Peyer's patch (tissue), 4 donors: ENCODE results near the gene CHN2. TPM values are rescaled to one million over a fixed set of nuclear protein-coding genes. Genes with fewer than 3 reads are reported as not detected.

ENCODE experiments used
- DNase-seq, 3 donors: peaks; one replicate each; pipeline ENCODE4 v3.0.0-alpha.2; 2017 to 2019
- H3K27ac ChIP-seq, 4 donors: fragments of 200-600 bp; sonication (generic); one replicate each; pipeline ENCODE4 v1.5.1; 2016 to 2019
- H3K27me3 ChIP-seq, 2 donors: fragments of 200-600 bp; sonication (generic); one replicate each; pipeline ENCODE4 v1.5.1; 2019
- H3K36me3 ChIP-seq, 3 donors: fragments of 200-600 bp; sonication (generic); one replicate each; pipeline ENCODE4 v1.5.1; 2016 to 2019
- H3K4me1 ChIP-seq, 4 donors: fragments of 200-600 bp; sonication (generic); one replicate each; pipeline ENCODE4 v1.5.1; 2016 to 2019
- H3K4me3 ChIP-seq, 4 donors: fragments of 200-600 bp; sonication (generic); 1 replicate in 3 of 4; 2 replicates in 1 of 4; pipeline ENCODE4 v1.5.1; 2016 to 2019; ENCODE audit warnings: mild to moderate bottlenecking in 1 of 4
- H3K9me3 ChIP-seq, 4 donors: fragments of 200-600 bp; sonication (generic); one replicate each; pipeline ENCODE4 v1.5.1; 2016 to 2019; ENCODE audit warnings: mild to moderate bottlenecking in 1 of 4
- CTCF ChIP-seq, 6 experiments: fragments of 450-650 bp in 4 of 6; fragments of 200-600 bp in 2 of 6; sonication (generic) in 1 of 6; IDR thresholded peaks; one replicate each; pipeline ENCODE4 v1.5.1; 2017 to 2019; ENCODE audit warnings: antibody characterized with exemption in 6 of 6, mild to moderate bottlenecking in 3 of 6, moderate library complexity in 1 of 6
- POLR2A ChIP-seq, 2 donors: fragments of 450-650 bp; IDR thresholded peaks; one replicate each; pipeline ENCODE4 v1.5.1; 2017; ENCODE audit warnings: antibody characterized with exemption in 2 of 2, mild to moderate bottlenecking in 2 of 2, moderate library complexity in 2 of 2
- total RNA-seq, 4 donors: library from RNA; depleted of rRNA; stranded (reverse); fragments of >200 nt; gene quantifications; one replicate each; pipeline ENCODE4 v1.1.0, GENCODE V29; 2016

The CHN2 gene
- total RNA-seq, 4 donors from 2014 or later, result 29.7 to 159 (median 120) TPM

GRCh38 chr7:29490094-29490607 lies 295.6 kb downstream of the CHN2 start:
- no peak for DNase-seq
- no peak for TF ChIP-seq POLR2A (IDR thresholded peaks at IDR 0.05)
- no peak for TF ChIP-seq CTCF (IDR thresholded peaks at IDR 0.05)
- Histone ChIP-seq H3K4me1 (peaks cover 0 to 41% (median 0%) of the 10 kb centered on the region in 4 donors), H3K27me3 (no peaks in the 10 kb centered on the region), H3K27ac (peak overlapping the region in 2 of 4 donors; percentile 18 to 51), H3K9me3 (no peaks in the 10 kb centered on the region), H3K36me3 (no peaks in the 10 kb centered on the region), H3K4me3 (peak overlapping the region in 1 of 4 donors; percentile 5)

- TF ChIP-seq CTCF (IDR thresholded peaks at IDR 0.05) (no peak), POLR2A (IDR thresholded peaks at IDR 0.05) (no peak)
- H3K9me3 ChIP-seq, result no peaks in the 10 kb centered on the region
- no peaks in the 10 kb centered on the region for H3K36me3 ChIP-seq
- no peak overlapping the region for H3K4me3 ChIP-seq
- no peaks in the 10 kb centered on the region for H3K27me3 ChIP-seq
- DNase-seq, result no peak
- H3K27ac ChIP-seq, result no peak overlapping the region
- H3K4me1 ChIP-seq, result peaks cover 0 to 16% (median 0%) of the 10 kb centered on the region in 4 donors
Measured at GRCh38 chr7:29494350-29494749, 299.8 kb downstream of the CHN2 start.

GRCh38 chr7:29495653-29496052 lies 301.1 kb downstream of the CHN2 start:
- H3K36me3 ChIP-seq, result peaks cover 0 to 6% (median 0%) of the 10 kb centered on the region in 3 donors
- peak overlapping the region in 2 of 4 donors; percentile 36 to 62 for H3K27ac ChIP-seq
- TF ChIP-seq CTCF (IDR thresholded peaks at IDR 0.05) (no peak), POLR2A (IDR thresholded peaks at IDR 0.05) (no peak)
- peaks cover 0 to 16% (median 0%) of the 10 kb centered on the region in 4 donors for H3K4me1 ChIP-seq
- no peak for DNase-seq
- no peaks in the 10 kb centered on the region for H3K27me3 ChIP-seq
- H3K9me3 ChIP-seq, result no peaks in the 10 kb centered on the region
- H3K4me3 ChIP-seq, result no peak overlapping the region

GRCh38 chr7:29496355-29497020 lies 301.9 kb downstream of the CHN2 start:
- Histone ChIP-seq H3K9me3 (no peaks in the 10 kb centered on the region), H3K4me1 (peaks cover 0 to 16% (median 0%) of the 10 kb centered on the region in 4 donors), H3K4me3 (no peak overlapping the region), H3K36me3 (peaks cover 0 to 13% (median 0%) of the 10 kb centered on the region in 3 donors), H3K27ac (peak overlapping the region in 2 of 4 donors; percentile 36 to 68), H3K27me3 (no peaks in the 10 kb centered on the region)
- DNase-seq, result no peak
- TF ChIP-seq POLR2A (IDR thresholded peaks at IDR 0.05), result no peak
- TF ChIP-seq CTCF (IDR thresholded peaks at IDR 0.05), result no peak

- TF ChIP-seq POLR2A (IDR thresholded peaks at IDR 0.05), result no peak
- no peak for TF ChIP-seq CTCF (IDR thresholded peaks at IDR 0.05)
- Histone ChIP-seq H3K4me1 (peaks cover 0 to 10% (median 0%) of the 10 kb centered on the region in 4 donors), H3K27ac (no peak overlapping the region), H3K27me3 (no peaks in the 10 kb centered on the region), H3K36me3 (peaks cover 0 to 42% (median 0%) of the 10 kb centered on the region in 3 donors), H3K4me3 (no peak overlapping the region), H3K9me3 (no peaks in the 10 kb centered on the region)
- DNase-seq, result no peak
Measured at GRCh38 chr7:29499932-29500331, 305.4 kb downstream of the CHN2 start.
